Activated CD4-positive, alpha-beta T cell treated with anti-CD3 and anti-CD28 coated beads for 1 hour (primary cell): ENCODE results near the gene TRAPPC1.

Source experiments
- DNase-seq: peaks from one replicate; pipeline ENCODE4 v3.0.0-alpha.2; 2020

The TRAPPC1 gene

GRCh38 chr17:7940034-7940433 is 8.3 kb upstream of the TRAPPC1 start:
- no peak for DNase-seq

GRCh38 chr17:7935859-7936258 is 4.1 kb upstream of the TRAPPC1 start:
- no peak for DNase-seq

GRCh38 chr17:7932949-7933348 is 1.2 kb upstream of the TRAPPC1 start:
- no peak for DNase-seq

- DNase-seq = no peak
Observed at GRCh38 chr17:7932483-7932891, 741 bp upstream of the TRAPPC1 start.

- DNase-seq = no peak
Observed at GRCh38 chr17:7930841-7931631, 710 bp downstream of the TRAPPC1 start.

- no peak for DNase-seq
Observed at GRCh38 chr17:7929158-7930023, 2.4 kb downstream of the TRAPPC1 start, which contains the start of gene KCNAB3. KCNAB3 (minus strand) TSS chr17:7929856; CDS start chr17:7929435, 421 bp downstream.

GRCh38 chr17:7927596-7927995 is 4.2 kb downstream of the TRAPPC1 start:
- DNase-seq = no peak

GRCh38 chr17:7922845-7923628 is 8.7 kb downstream of the TRAPPC1 start:
- DNase-seq = peak; percentile 76

GRCh38 chr17:7922269-7922844 is 9.4 kb downstream of the TRAPPC1 start:
- DNase-seq = no peak

- DNase-seq = no peak
Observed at GRCh38 chr17:7916808-7917207, 14.9 kb downstream of the TRAPPC1 start.

GRCh38 chr17:7916385-7916682 is 15.4 kb downstream of the TRAPPC1 start:
- DNase-seq = no peak

GRCh38 chr17:7915611-7916384 is 15.9 kb downstream of the TRAPPC1 start, which contains the start of gene RNF227:
RNF227 (minus strand) TSS chr17:7916289; CDS start chr17:7916195, 94 bp downstream.
- peak; percentile 66 for DNase-seq

- no peak for DNase-seq
Observed at GRCh38 chr17:7915179-7915610, 16.6 kb downstream of the TRAPPC1 start.

GRCh38 chr17:7912927-7913524 is 18.7 kb downstream of the TRAPPC1 start:
- no peak for DNase-seq

- DNase-seq = no peak
Observed at GRCh38 chr17:7911116-7911515, 20.6 kb downstream of the TRAPPC1 start.

GRCh38 chr17:7910711-7911110 is 21.0 kb downstream of the TRAPPC1 start:
- no peak for DNase-seq

- DNase-seq = no peak
Observed at GRCh38 chr17:7910281-7910680, 21.5 kb downstream of the TRAPPC1 start.

- DNase-seq = no peak
Observed at GRCh38 chr17:7909089-7909488, 22.7 kb downstream of the TRAPPC1 start.

- DNase-seq = no peak
Observed at GRCh38 chr17:7903154-7904103, 28.3 kb downstream of the TRAPPC1 start.

- no peak for DNase-seq
Observed at GRCh38 chr17:7897773-7898172, 34.0 kb downstream of the TRAPPC1 start.
